ENCODE results near the gene HES1. TPM values are rescaled to one million over a fixed set of nuclear protein-coding genes. Genes with fewer than 3 reads are reported as not detected.

Gene HES1
- total RNA-seq, 2 experiments from 2014 or later: 2.4 to 2.7 TPM

GRCh38 chr3:194162817-194163584, 27.1 kb downstream of the HES1 start:
- no peak overlapping the region for H3K27ac Mint-ChIP-seq
- no peaks in the 10 kb centered on the region for H3K9me3 Mint-ChIP-seq
- DNase-seq: no peak
- no peak overlapping the region for H3K4me3 Mint-ChIP-seq
- H3K36me3 Mint-ChIP-seq (ENCODE audit: low read depth): no peaks in the 10 kb centered on the region
- no peaks in the 10 kb centered on the region for H3K4me1 Mint-ChIP-seq
- peaks cover 57% of the 10 kb centered on the region for H3K27me3 Mint-ChIP-seq
- POLR2A ChIA-PET: no interaction called here
- CTCF ChIA-PET: no interaction called here

GRCh38 chr3:194163697-194164096, 27.7 kb downstream of the HES1 start:
- Mint-ChIP-seq H3K9me3 (no peaks in the 10 kb centered on the region), H3K27me3 (peaks cover 59% of the 10 kb centered on the region), H3K4me3 (no peak overlapping the region), H3K4me1 (no peaks in the 10 kb centered on the region), H3K27ac (no peak overlapping the region), H3K36me3 (ENCODE audit: low read depth) (no peaks in the 10 kb centered on the region)
- DNase-seq: no peak
- POLR2A ChIA-PET: no interaction called here
- CTCF ChIA-PET: no interaction called here

- H3K4me3 Mint-ChIP-seq: no peak overlapping the region
- no peak for DNase-seq
- peaks cover 64% of the 10 kb centered on the region for H3K27me3 Mint-ChIP-seq
- no peaks in the 10 kb centered on the region for H3K4me1 Mint-ChIP-seq
- ChIA-PET CTCF (no interaction called here), POLR2A (interaction anchor here (0.6 kb wide), 1 partner anchor 141 kb away, joined by 3 read pairs; no protein-coding TSS in a partner anchor)
- H3K27ac Mint-ChIP-seq: no peak overlapping the region
- no peaks in the 10 kb centered on the region for H3K36me3 Mint-ChIP-seq (ENCODE audit: low read depth)
- H3K9me3 Mint-ChIP-seq: no peaks in the 10 kb centered on the region
Measured at GRCh38 chr3:194164861-194165260, 28.9 kb downstream of the HES1 start.

- Mint-ChIP-seq H3K27me3 (peaks cover 64% of the 10 kb centered on the region), H3K4me3 (no peak overlapping the region), H3K4me1 (no peaks in the 10 kb centered on the region), H3K9me3 (no peaks in the 10 kb centered on the region), H3K36me3 (ENCODE audit: low read depth) (no peaks in the 10 kb centered on the region), H3K27ac (no peak overlapping the region)
- ChIA-PET POLR2A (interaction anchor here (0.6 kb wide), 1 partner anchor 142 kb away, joined by 3 read pairs; no protein-coding TSS in a partner anchor), CTCF (interaction anchor here (0.7 to 1.9 kb wide), 3 partner anchors 12 to 150 kb away, joined by 3 to 6 read pairs (median 3); no protein-coding TSS in a partner anchor)
- no peak for DNase-seq
Measured at GRCh38 chr3:194165271-194166018, 29.5 kb downstream of the HES1 start.

DNA sequence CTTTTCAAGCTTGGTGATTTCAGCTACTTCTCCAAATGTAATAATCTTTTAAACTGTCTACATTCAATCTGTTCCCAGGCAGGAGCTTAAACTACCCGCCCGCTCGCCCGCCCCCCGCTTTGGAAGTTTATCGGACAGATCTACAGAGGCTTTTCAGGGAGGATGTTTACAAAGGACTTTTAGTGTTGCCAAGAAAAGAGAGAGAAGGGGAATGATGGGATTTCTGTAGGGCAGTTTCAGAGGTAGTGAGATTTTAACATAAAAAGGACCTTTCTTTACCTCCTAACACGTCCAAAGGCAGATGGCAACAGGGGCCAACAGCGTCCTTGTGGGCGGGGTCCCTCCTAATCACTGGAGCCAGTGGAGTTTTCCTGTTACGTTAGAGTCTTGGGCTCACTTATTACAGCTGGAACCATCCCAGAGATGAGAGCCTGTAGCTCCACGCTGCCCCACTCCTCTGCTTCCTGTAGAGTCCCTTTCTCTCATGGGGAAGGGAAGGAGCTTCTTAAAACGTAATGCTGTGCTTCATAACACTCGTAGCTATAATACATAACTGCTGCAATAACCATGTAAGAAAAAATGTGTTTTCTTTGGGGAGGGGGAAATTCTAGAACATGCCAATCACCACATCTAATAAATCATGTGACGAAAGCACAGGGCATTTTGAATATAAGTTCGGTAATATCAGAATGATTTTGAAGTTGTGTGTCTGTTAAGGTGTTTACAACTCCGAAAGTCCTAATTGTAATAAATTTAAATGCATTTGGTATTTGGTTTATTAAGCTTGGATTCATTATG, 30.9 kb downstream of the HES1 start:
- H3K27ac Mint-ChIP-seq: no peak overlapping the region
- H3K9me3 Mint-ChIP-seq: no peaks in the 10 kb centered on the region
- no peak for DNase-seq
- POLR2A ChIA-PET: no interaction called here
- H3K27me3 Mint-ChIP-seq: peaks cover 57% of the 10 kb centered on the region
- no peak overlapping the region for H3K4me3 Mint-ChIP-seq
- H3K36me3 Mint-ChIP-seq (ENCODE audit: low read depth): no peaks in the 10 kb centered on the region
- CTCF ChIA-PET: interaction anchor here (0.9 to 1.9 kb wide), 4 partner anchors 10 to 197 kb away, joined by 3 to 6 read pairs (median 3); no protein-coding TSS in a partner anchor
- H3K4me1 Mint-ChIP-seq: no peaks in the 10 kb centered on the region

- no peaks in the 10 kb centered on the region for H3K36me3 Mint-ChIP-seq (ENCODE audit: low read depth)
- ChIA-PET POLR2A (no interaction called here), CTCF (interaction anchor here (1.1 to 1.9 kb wide), 2 partner anchors 24 to 148 kb away, joined by 3 to 6 read pairs; no protein-coding TSS in a partner anchor)
- no peak for DNase-seq
- peaks cover 51% of the 10 kb centered on the region for H3K27me3 Mint-ChIP-seq
- no peak overlapping the region for H3K27ac Mint-ChIP-seq
- no peaks in the 10 kb centered on the region for H3K4me1 Mint-ChIP-seq
- no peaks in the 10 kb centered on the region for H3K9me3 Mint-ChIP-seq
- no peak overlapping the region for H3K4me3 Mint-ChIP-seq
Measured at GRCh38 chr3:194167480-194168282, 31.7 kb downstream of the HES1 start.

- Mint-ChIP-seq H3K27ac (no peak overlapping the region), H3K4me3 (no peak overlapping the region), H3K9me3 (no peaks in the 10 kb centered on the region), H3K27me3 (peaks cover 39% of the 10 kb centered on the region), H3K36me3 (ENCODE audit: low read depth) (no peaks in the 10 kb centered on the region), H3K4me1 (no peaks in the 10 kb centered on the region)
- ChIA-PET POLR2A (no interaction called here), CTCF (no interaction called here)
- DNase-seq: no peak
Measured at GRCh38 chr3:194168994-194169393, 33.0 kb downstream of the HES1 start.

- Mint-ChIP-seq H3K27ac (no peak overlapping the region), H3K36me3 (ENCODE audit: low read depth) (no peaks in the 10 kb centered on the region), H3K27me3 (peaks cover 33% of the 10 kb centered on the region), H3K4me3 (no peak overlapping the region), H3K9me3 (no peaks in the 10 kb centered on the region), H3K4me1 (no peaks in the 10 kb centered on the region)
- ChIA-PET POLR2A (no interaction called here), CTCF (interaction anchor here (0.9 to 1.1 kb wide), 2 partner anchors 14 to 94 kb away, joined by 3 to 5 read pairs; no protein-coding TSS in a partner anchor)
- no peak for DNase-seq
Measured at GRCh38 chr3:194169595-194169994, 33.6 kb downstream of the HES1 start.

DNA sequence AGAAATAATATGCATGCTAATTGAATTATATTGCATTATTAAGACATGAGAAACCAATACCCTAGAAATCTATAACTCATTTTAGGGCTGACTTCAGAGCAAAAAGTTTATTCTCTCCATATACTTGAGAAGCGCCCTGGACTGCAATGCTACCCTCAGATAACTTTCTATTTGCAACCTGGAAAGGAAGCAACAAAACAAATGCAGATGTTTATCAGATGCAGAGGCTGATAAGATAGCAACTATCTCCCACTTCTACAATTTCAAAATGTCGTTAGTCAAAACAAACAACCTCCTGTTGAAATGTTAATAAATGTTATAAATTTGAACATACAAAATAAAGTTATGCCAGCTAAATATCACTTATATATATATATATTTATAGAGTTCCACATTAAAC, 34.8 kb downstream of the HES1 start:
- POLR2A ChIA-PET: no interaction called here
- H3K9me3 Mint-ChIP-seq: no peaks in the 10 kb centered on the region
- CTCF ChIA-PET: interaction anchor here (0.6 to 1.1 kb wide), 3 partner anchors 29 to 587 kb away, joined by 3 to 5 read pairs (median 5); no protein-coding TSS in a partner anchor
- no peaks in the 10 kb centered on the region for H3K36me3 Mint-ChIP-seq (ENCODE audit: low read depth)
- H3K27me3 Mint-ChIP-seq: peaks cover 23% of the 10 kb centered on the region
- no peak for DNase-seq
- no peak overlapping the region for H3K27ac Mint-ChIP-seq
- no peaks in the 10 kb centered on the region for H3K4me1 Mint-ChIP-seq
- no peak overlapping the region for H3K4me3 Mint-ChIP-seq

GRCh38 chr3:194174406-194174805, 38.5 kb downstream of the HES1 start:
- Mint-ChIP-seq H3K27me3 (peaks cover 12% of the 10 kb centered on the region), H3K27ac (no peak overlapping the region), H3K4me1 (peaks cover 9% of the 10 kb centered on the region), H3K36me3 (ENCODE audit: low read depth) (no peaks in the 10 kb centered on the region), H3K9me3 (no peaks in the 10 kb centered on the region), H3K4me3 (no peak overlapping the region)
- ChIA-PET POLR2A (no interaction called here), CTCF (interaction anchor here (0.7 to 1.5 kb wide), 3 partner anchors 16 to 91 kb away, joined by 3 to 5 read pairs (median 3); no protein-coding TSS in a partner anchor)
- DNase-seq: no peak

- no peak for DNase-seq
- no peaks in the 10 kb centered on the region for H3K36me3 Mint-ChIP-seq (ENCODE audit: low read depth)
- POLR2A ChIA-PET: no interaction called here
- CTCF ChIA-PET: interaction anchor here (0.8 to 1.5 kb wide), 2 partner anchors 16 to 92 kb away, joined by 3 read pairs; no protein-coding TSS in a partner anchor
- H3K9me3 Mint-ChIP-seq: no peaks in the 10 kb centered on the region
- H3K27me3 Mint-ChIP-seq: peaks cover 12% of the 10 kb centered on the region
- peaks cover 9% of the 10 kb centered on the region for H3K4me1 Mint-ChIP-seq
- no peak overlapping the region for H3K4me3 Mint-ChIP-seq
- H3K27ac Mint-ChIP-seq: no peak overlapping the region
Measured at GRCh38 chr3:194174980-194175379, 39.0 kb downstream of the HES1 start.

Data from activated CD4-positive, alpha-beta T cell treated with anti-CD3 and anti-CD28 coated beads, Interleukin-2, amount 10 ng/mL, durations not matched to agents 7 days and 5 days (primary cell).